Loucy (cell line): ENCODE measurements around the gene NREP.

Experiments
- H2AFZ ChIP-seq: fragments of 200-600 bp; sonication (generic); 2 replicates; pipeline ENCODE4 v1.6.0; 2016; ENCODE audit warnings: antibody characterized with exemption, mild to moderate bottlenecking, low read length, moderate library complexity
- H3F3A ChIP-seq: fragments of 200-600 bp; 2 replicates; pipeline ENCODE4 v1.6.0; 2016; ENCODE audit warnings: antibody characterized with exemption, low read depth, mild to moderate bottlenecking
- H3K27me3 ChIP-seq: fragments of 200-600 bp; sonication (generic); 2 replicates; pipeline ENCODE4 v1.6.1; 2014; ENCODE audit warnings: low read length, mild to moderate bottlenecking; ENCODE audit not compliant: insufficient read depth, poor library complexity, severe bottlenecking
- H3K36me3 ChIP-seq: fragments of 200-600 bp; sonication (generic); 2 replicates; pipeline ENCODE4 v1.6.1; 2016; ENCODE audit warnings: low read length; ENCODE audit not compliant: insufficient read depth
- H3K4me1 ChIP-seq: fragments of 200-600 bp; sonication (generic); 2 replicates; pipeline ENCODE4 v1.5.1; 2014; ENCODE audit warnings: low read length, mild to moderate bottlenecking; ENCODE audit not compliant: insufficient read depth, poor library complexity, severe bottlenecking
- H3K4me2 ChIP-seq: fragments of 200-600 bp; sonication (generic); 2 replicates; pipeline ENCODE4 v1.6.0; 2014; ENCODE audit warnings: antibody characterized with exemption, low read length, low read depth, mild to moderate bottlenecking; ENCODE audit not compliant: poor library complexity, severe bottlenecking
- H3K4me3 ChIP-seq: fragments of 200-600 bp; sonication (generic); 2 replicates; pipeline ENCODE4 v1.5.1; 2014; ENCODE audit warnings: low read length, mild to moderate bottlenecking, mixed read lengths; ENCODE audit not compliant: poor library complexity, severe bottlenecking
- H3K79me2 ChIP-seq: fragments of 200-600 bp; sonication (generic); 2 replicates; pipeline ENCODE4 v1.6.1; 2014; ENCODE audit warnings: low read length; ENCODE audit not compliant: insufficient read depth
- H3K9ac ChIP-seq: fragments of 200-600 bp; sonication (generic); 2 replicates; pipeline ENCODE4 v1.6.0; 2014; ENCODE audit warnings: mild to moderate bottlenecking, low read depth, low read length, moderate library complexity; ENCODE audit not compliant: poor library complexity, severe bottlenecking
- H3K9me2 ChIP-seq: fragments of 200-600 bp; sonication (generic); replicated peaks from 2 replicates; pipeline ENCODE4 v1.6.1; 2016; ENCODE audit warnings: low read depth, low read length, mixed read lengths
- H3K9me3 ChIP-seq: fragments of 200-600 bp; sonication (generic); 2 replicates; pipeline ENCODE4 v1.6.1; 2014; ENCODE audit warnings: mild to moderate bottlenecking, antibody characterized with exemption, low read length, low read depth; ENCODE audit not compliant: insufficient read depth
- H4K20me1 ChIP-seq: fragments of 200-600 bp; sonication (generic); 2 replicates; pipeline ENCODE4 v1.6.0; 2014; ENCODE audit warnings: antibody characterized with exemption, low read length, mild to moderate bottlenecking; ENCODE audit not compliant: insufficient read depth, poor library complexity, severe bottlenecking
- EZH2phosphoT487 ChIP-seq: fragments of 200-600 bp; IDR thresholded peaks from 2 replicates; pipeline ENCODE4 v1.6.1; 2018; ENCODE audit warnings: antibody characterized with exemption, mild to moderate bottlenecking, moderate library complexity, borderline replicate concordance
- TF ChIP-seq, protein P1 (sequence below): fragments of 200-600 bp; sonication (generic); conservative IDR thresholded peaks from 2 replicates; pipeline ENCODE4 v1.5.1; 2014; ENCODE audit warnings: mild to moderate bottlenecking, antibody characterized with exemption, low read length

NREP gene

DNA sequence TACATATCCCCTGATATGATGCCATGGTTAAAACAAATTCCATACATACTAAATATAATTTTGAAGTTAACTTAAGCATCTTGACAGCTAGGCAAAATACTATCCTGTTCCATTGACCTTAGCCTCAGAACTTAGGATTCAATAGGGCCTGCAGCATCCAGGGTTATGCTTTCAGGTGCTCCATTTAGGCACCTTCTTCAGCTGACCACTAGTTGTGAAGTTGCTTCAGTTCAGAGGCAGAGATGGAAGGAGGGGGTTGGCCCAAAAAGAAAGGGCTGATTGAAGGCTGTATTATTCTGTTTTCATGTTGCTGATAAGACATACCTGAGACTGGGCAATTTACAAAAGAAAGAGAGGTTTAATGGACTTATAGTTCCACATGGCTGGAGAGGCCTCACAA is 7.0 kb upstream of the NREP start:
- Histone ChIP-seq H3K4me3 (no peak overlapping the region), H3K9me3 (no peaks in the 10 kb centered on the region), H3K79me2 (no peaks in the 10 kb centered on the region), H3K36me3 (no peaks in the 10 kb centered on the region), H2AFZ (no peak overlapping the region), H4K20me1 (no peaks in the 10 kb centered on the region), H3K4me1 (peaks cover 41% of the 10 kb centered on the region), H3K9me2 (no peaks in the 10 kb centered on the region), H3K27me3 (no peaks in the 10 kb centered on the region), H3F3A (no peaks in the 10 kb centered on the region), H3K4me2 (no peak overlapping the region), H3K9ac (no peak overlapping the region)
- TF ChIP-seq, protein P1, sequence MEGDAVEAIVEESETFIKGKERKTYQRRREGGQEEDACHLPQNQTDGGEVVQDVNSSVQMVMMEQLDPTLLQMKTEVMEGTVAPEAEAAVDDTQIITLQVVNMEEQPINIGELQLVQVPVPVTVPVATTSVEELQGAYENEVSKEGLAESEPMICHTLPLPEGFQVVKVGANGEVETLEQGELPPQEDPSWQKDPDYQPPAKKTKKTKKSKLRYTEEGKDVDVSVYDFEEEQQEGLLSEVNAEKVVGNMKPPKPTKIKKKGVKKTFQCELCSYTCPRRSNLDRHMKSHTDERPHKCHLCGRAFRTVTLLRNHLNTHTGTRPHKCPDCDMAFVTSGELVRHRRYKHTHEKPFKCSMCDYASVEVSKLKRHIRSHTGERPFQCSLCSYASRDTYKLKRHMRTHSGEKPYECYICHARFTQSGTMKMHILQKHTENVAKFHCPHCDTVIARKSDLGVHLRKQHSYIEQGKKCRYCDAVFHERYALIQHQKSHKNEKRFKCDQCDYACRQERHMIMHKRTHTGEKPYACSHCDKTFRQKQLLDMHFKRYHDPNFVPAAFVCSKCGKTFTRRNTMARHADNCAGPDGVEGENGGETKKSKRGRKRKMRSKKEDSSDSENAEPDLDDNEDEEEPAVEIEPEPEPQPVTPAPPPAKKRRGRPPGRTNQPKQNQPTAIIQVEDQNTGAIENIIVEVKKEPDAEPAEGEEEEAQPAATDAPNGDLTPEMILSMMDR, result no peak
- no peak for TF ChIP-seq EZH2phosphoT487

DNA sequence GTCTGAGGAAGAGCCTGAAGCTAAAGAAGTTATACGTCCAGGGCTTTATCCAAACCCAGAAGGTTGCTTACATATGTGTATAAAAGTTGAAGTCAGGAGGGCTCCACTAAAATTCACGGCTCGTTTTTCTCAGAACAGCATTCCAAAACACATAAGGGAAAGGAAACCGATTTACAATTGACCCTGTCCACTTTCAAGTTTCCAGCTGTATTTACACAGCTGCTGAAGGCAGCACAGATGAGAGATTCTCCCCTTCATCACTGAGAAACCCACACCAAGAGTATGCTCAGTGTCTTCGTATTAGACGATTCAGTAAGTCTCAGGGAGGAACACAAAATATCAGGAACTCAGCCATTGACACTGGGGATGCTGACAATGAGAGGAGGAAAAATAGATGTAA is 5.9 kb upstream of the NREP start:
- no peak overlapping the region for H3K4me2 ChIP-seq
- H3K9me3 ChIP-seq, result no peaks in the 10 kb centered on the region
- H3K9ac ChIP-seq, result no peak overlapping the region
- no peaks in the 10 kb centered on the region for H4K20me1 ChIP-seq
- TF ChIP-seq EZH2phosphoT487, result no peak
- TF ChIP-seq, protein P1, result no peak
- H3K27me3 ChIP-seq, result no peaks in the 10 kb centered on the region
- no peaks in the 10 kb centered on the region for H3K79me2 ChIP-seq
- H3F3A ChIP-seq, result no peaks in the 10 kb centered on the region
- no peak overlapping the region for H2AFZ ChIP-seq
- peaks cover 49% of the 10 kb centered on the region for H3K4me1 ChIP-seq
- no peaks in the 10 kb centered on the region for H3K36me3 ChIP-seq
- H3K9me2 ChIP-seq, result no peaks in the 10 kb centered on the region
- no peak overlapping the region for H3K4me3 ChIP-seq

DNA sequence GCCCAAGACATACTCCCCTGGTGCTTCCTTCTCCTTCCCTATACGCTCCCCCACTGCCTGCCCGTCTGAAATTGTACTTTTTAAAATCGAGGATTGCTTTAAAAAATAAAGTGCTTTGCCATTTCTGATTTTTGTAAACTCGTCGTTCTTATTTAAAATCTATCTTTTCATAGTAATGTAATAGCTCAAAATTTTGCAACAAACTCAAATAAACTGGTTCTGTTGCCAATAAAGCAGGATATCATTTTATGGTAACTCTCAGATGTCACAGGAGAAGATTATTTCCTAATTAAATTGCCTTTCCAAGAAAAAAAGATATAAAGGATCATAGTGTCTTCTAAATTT is 1.3 kb upstream of the NREP start:
- peak overlapping the region; percentile 98 for H3K9ac ChIP-seq
- peaks cover 37% of the 10 kb centered on the region for H3K79me2 ChIP-seq
- peak overlapping the region; percentile 87 for H3K4me3 ChIP-seq
- peak overlapping the region; percentile 81 for H3K4me2 ChIP-seq
- H4K20me1 ChIP-seq, result peaks cover 26% of the 10 kb centered on the region
- no peaks in the 10 kb centered on the region for H3F3A ChIP-seq
- no peaks in the 10 kb centered on the region for H3K27me3 ChIP-seq
- H3K36me3 ChIP-seq, result no peaks in the 10 kb centered on the region
- no peaks in the 10 kb centered on the region for H3K9me2 ChIP-seq
- H2AFZ ChIP-seq, result no peak overlapping the region
- no peaks in the 10 kb centered on the region for H3K9me3 ChIP-seq
- H3K4me1 ChIP-seq, result peaks cover 56% of the 10 kb centered on the region
- TF ChIP-seq, protein P1, result no peak
- no peak for TF ChIP-seq EZH2phosphoT487
